A673 (cell line): ENCODE data around the gene MFRP. TPM values are rescaled to one million over a fixed set of nuclear protein-coding genes. Genes with fewer than 3 reads are reported as not detected.

ENCODE experiments used
- BruUV-seq: library from RNA; stranded (reverse); fragments of 400-500 nt; replicated peaks from 2 replicates; lab custom pipeline; 2021; lab: Mats Ljungman, UMichigan
- CTCF ChIA-PET: fragments of 300-600 bp; sonication (Branson Sonifier 250); formaldehyde crosslinking; loops from one replicate; lab custom pipeline; 2022; ENCODE audit warnings: antibody characterized with exemption; lab: Charles Lee
- POLR2A ChIA-PET: fragments of 300-600 bp; sonication (Branson Sonifier 250); formaldehyde crosslinking; loops from one replicate; lab custom pipeline; 2022; ENCODE audit warnings: antibody characterized with exemption; ENCODE audit not compliant: low non-redundant PET; lab: Charles Lee
- DNase-seq: peaks from one replicate; pipeline ENCODE4 v3.0.0-alpha.2; 2015; ENCODE audit warnings: low spot score
- H3K27ac ChIP-seq: fragments of 200-600 bp; sonication (generic); 2 replicates; pipeline ENCODE4 v1.5.1; 2016; ENCODE audit warnings: mixed run types, low read depth, mild to moderate bottlenecking, mixed read lengths, antibody characterized with exemption, low read length; ENCODE audit not compliant: poor library complexity, severe bottlenecking
- H3K27me3 ChIP-seq: fragments of 200-600 bp; sonication (generic); replicated peaks from 2 replicates; pipeline ENCODE4 v1.6.1; 2017; ENCODE audit warnings: mixed run types, low read depth, mild to moderate bottlenecking, mixed read lengths, antibody characterized with exemption, low read length; ENCODE audit not compliant: insufficient read depth, poor library complexity
- H3K36me3 ChIP-seq: fragments of 200-600 bp; sonication (generic); 2 replicates; pipeline ENCODE4 v1.6.1; 2016; ENCODE audit warnings: mixed run types, mild to moderate bottlenecking, mixed read lengths, antibody characterized with exemption, low read length; ENCODE audit not compliant: insufficient read depth, poor library complexity, severe bottlenecking
- H3K4me1 ChIP-seq: fragments of 200-600 bp; sonication (generic); 2 replicates; pipeline ENCODE4 v1.6.1; 2017; ENCODE audit warnings: mixed run types, mild to moderate bottlenecking, mixed read lengths, antibody characterized with exemption, low read length; ENCODE audit not compliant: insufficient read depth, poor library complexity, severe bottlenecking
- H3K4me3 ChIP-seq: fragments of 200-600 bp; sonication (generic); 2 replicates; pipeline ENCODE4 v1.5.1; 2016; ENCODE audit warnings: low read depth, mixed run types, mild to moderate bottlenecking, mixed read lengths, low read length; ENCODE audit not compliant: poor library complexity, severe bottlenecking
- H3K9me3 ChIP-seq: fragments of 200-600 bp; sonication (generic); 2 replicates; pipeline ENCODE4 v1.6.1; 2016; ENCODE audit warnings: mixed run types, low read depth, mild to moderate bottlenecking, mixed read lengths, antibody characterized with exemption, low read length; ENCODE audit not compliant: poor library complexity, severe bottlenecking
- CTCF ChIP-seq: fragments of 300-800, 200-600 bp; sonication (generic); conservative IDR thresholded peaks from 2 replicates; pipeline ENCODE4 v1.5.1; 2017; ENCODE audit warnings: low read depth, mild to moderate bottlenecking, antibody characterized with exemption, low read length, moderate library complexity, mixed read lengths
- EZH2 ChIP-seq: fragments of 200-600 bp; sonication (generic); IDR thresholded peaks from 2 replicates; pipeline ENCODE4 v1.6.1; 2017; ENCODE audit warnings: borderline replicate concordance, low read depth, mild to moderate bottlenecking, mixed read lengths, antibody characterized with exemption, low read length; ENCODE audit not compliant: poor library complexity, severe bottlenecking
- intact Hi-C: fragments of 100-400 bp; cut with micrococcal nuclease; formaldehyde crosslinking; loops from one replicate; pipeline ENCODE4 v1.10.0; 2022; ENCODE audit not compliant: unreplicated experiment
- total RNA-seq: library from RNA; stranded (reverse); gene quantifications from 2 replicates; pipeline ENCODE4 v1.2.3, GENCODE V29; 2021

The MFRP gene
- total RNA-seq, 1 experiment from 2014 or later: not detected

GRCh38 chr11:119303227-119303718 lies 43.2 kb downstream of the MFRP start:
- POLR2A ChIA-PET: no interaction called here
- no peak for DNase-seq
- CTCF ChIA-PET: interaction anchor here (0.6 kb wide), 1 partner anchor 129 kb away, joined by 5 read pairs; no protein-coding TSS in a partner anchor
- Histone ChIP-seq H3K27ac (no peak overlapping the region), H3K4me1 (no peaks in the 10 kb centered on the region), H3K36me3 (peaks cover 34% of the 10 kb centered on the region), H3K4me3 (no peak overlapping the region), H3K9me3 (no peaks in the 10 kb centered on the region), H3K27me3 (no peaks in the 10 kb centered on the region)
- TF ChIP-seq EZH2 (no peak), CTCF (no peak)
- intact Hi-C loops: no loop called here
- BruUV-seq: no TSS peak

- no peak for DNase-seq
- POLR2A ChIA-PET: interaction anchor here (0.6 kb wide), 1 partner anchor 818 kb away, joined by 4 read pairs; no protein-coding TSS in a partner anchor
- CTCF ChIA-PET: no interaction called here
- no peaks in the 10 kb centered on the region for H3K27me3 ChIP-seq
- H3K4me3 ChIP-seq: no peak overlapping the region
- no peaks in the 10 kb centered on the region for H3K4me1 ChIP-seq
- peaks cover 51% of the 10 kb centered on the region for H3K36me3 ChIP-seq
- H3K9me3 ChIP-seq: no peaks in the 10 kb centered on the region
- intact Hi-C loops: no loop called here
- no peak overlapping the region for H3K27ac ChIP-seq
- TF ChIP-seq CTCF: no peak
- no TSS peak for BruUV-seq
Measured at GRCh38 chr11:119300198-119300964, 46.1 kb downstream of the MFRP start.

DNA sequence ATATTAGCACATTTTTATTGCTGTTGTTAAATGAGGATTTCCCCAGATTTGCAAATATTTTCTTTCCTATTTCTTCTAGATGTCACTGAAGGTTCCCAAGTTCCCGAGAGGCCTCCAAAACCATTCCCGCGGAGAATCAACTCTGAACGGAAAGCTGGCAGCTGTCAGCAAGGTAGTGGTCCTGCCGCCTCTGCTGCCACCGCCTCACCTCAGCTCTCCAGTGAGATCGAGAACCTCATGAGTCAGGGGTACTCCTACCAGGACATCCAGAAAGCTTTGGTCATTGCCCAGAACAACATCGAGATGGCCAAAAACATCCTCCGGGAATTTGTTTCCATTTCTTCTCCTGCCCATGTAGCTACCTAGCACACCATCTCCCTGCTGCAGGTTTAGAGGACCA lies 47.1 kb downstream of the MFRP start:
- Histone ChIP-seq H3K9me3 (no peaks in the 10 kb centered on the region), H3K27me3 (no peaks in the 10 kb centered on the region), H3K4me1 (no peaks in the 10 kb centered on the region), H3K4me3 (no peak overlapping the region), H3K36me3 (peaks cover 51% of the 10 kb centered on the region), H3K27ac (no peak overlapping the region)
- TF ChIP-seq CTCF (no peak), EZH2 (no peak)
- no peak for DNase-seq
- CTCF ChIA-PET: no interaction called here
- intact Hi-C loops: no loop called here
- BruUV-seq: no TSS peak
- POLR2A ChIA-PET: no interaction called here
